ENCODE results near the gene TMEM38A.

TMEM38A gene, protein sequence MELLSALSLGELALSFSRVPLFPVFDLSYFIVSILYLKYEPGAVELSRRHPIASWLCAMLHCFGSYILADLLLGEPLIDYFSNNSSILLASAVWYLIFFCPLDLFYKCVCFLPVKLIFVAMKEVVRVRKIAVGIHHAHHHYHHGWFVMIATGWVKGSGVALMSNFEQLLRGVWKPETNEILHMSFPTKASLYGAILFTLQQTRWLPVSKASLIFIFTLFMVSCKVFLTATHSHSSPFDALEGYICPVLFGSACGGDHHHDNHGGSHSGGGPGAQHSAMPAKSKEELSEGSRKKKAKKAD

DNA sequence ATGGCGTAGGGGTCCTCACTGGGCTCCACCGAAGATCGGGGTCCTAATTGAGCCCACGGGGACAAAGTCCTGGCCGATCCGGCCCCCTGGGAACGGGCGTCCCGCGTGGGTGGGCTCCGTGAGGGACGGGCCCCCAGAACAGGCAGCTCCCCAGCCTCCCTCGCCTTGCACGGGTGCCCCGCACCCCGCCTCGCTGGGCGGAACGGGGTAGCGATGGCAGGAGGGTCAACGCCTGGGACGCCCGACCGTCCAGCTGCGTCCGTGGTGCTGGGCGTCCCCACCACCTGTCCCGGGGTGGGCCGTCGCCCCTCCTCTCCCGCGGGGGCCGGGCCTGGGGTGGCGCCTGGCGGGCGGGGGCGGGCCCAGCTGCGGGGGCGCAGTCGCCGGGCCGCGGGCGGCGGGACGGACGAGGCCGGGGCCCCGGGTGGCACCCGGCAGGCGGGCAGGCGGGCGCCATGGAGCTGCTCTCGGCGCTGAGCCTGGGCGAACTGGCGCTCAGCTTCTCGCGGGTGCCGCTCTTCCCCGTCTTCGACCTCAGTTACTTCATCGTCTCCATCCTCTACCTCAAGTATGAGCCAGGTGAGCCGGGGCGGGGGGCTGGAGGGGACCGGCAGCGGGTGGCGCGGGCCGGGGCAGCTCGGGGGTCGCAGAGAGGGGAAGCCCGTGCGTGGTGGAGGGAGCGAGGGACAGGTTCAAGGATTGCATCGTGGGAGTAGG is at the start of gene TMEM38A:
Gene TMEM38A, plus strand, starts transcription at position 377 of the 717 bp plus-strand sequence. Its CDS starts 79 bp downstream, at position 456.
- DNase-seq = no peak

DNA sequence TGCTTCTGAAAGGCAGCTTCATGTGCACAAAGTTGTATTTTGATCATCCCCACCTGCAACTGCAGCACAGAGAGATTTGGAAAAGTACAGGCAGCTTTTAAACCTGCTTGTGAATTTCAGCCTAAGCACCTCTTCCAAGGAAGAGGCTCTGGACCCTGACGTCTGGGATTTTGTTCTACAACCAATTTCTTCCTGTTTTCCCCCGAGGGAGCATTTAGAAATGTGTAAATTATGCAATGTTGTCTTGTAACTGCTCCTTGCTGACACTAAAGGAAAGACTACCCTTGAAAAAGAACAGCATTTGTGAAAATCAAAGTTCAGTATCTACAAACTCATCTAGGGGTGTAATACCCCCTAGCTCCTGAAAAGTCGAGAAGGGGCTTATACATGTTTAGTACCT is 48.3 kb upstream of the TMEM38A start:
- DNase-seq = no peak

DNA sequence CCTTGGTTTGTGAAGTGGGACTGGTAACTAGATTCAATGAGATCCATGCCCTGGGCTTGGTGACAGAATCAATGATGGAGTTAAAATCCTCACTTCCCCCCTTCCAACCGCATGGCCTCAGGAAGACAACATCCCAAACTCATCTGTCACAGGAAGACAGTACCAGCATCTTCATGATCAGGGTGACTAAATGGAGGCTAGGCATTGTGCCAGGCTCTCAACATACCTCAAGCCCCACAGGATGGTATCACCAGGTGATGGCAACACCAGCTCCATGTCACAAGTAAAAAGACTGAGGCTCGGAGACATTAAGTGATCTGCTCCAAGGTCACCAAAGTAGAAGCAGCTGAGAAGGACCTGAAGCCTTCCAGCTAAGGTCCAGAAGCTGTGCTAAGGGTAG is 47.1 kb upstream of the TMEM38A start:
- DNase-seq = no peak

DNA sequence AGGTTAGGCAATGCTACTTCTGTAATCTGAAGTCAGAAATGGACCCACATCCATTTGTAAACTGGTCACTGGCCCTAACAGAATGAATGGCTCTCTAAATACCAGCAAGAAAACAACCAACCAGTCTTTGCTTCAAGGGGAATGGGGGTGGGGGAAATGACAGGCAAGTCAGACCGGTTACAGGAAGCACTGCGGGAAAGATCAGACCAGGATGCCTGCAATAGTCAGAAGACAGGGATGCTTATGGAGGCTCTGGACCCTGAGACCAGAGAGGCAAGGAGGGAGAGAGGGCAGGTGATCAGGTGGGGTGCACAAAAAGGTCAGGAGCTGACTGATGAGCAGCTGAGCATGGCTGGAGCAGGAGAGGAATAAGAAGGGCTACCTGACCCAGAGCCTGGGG is 46.0 kb upstream of the TMEM38A start:
- DNase-seq = no peak

DNA sequence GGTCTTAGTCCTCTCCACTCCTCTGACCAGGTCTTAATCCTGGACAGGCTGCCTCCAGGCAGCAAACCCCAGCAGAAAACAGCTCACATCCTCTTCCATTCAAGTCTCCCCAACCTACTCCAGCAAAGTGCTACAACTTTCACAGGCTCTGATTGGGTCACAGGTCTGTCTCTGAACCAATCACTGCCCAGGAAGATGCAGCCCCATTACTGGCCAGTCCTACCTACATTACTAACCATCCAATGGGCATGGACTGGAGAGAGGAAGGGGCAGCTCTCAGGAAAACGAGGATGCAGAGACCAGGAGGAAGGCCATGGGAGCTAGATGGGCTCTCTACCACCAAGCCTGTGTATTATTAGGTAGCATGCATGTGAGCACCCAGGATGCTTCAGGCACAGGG is 45.1 kb upstream of the TMEM38A start:
- DNase-seq = no peak

DNA sequence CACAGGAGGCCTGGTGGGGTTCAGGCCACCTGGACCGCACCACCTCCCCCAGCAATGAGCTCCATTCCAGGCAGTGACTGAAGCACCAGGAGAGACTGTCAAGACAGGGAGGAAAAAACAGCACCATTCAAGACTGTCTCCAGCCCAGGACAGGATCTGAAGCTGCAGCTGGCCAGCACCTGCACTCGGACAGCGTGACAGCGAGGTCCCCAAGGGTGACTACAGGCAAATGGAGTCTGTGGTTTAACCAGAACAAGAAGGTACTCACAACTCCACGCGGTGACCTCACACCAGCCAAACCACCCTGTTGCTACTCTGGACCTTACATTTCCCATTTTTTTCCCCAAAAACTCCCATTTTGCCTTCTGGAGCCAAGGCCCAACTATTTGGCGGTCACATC is 42.7 kb upstream of the TMEM38A start:
- no peak for DNase-seq

DNA sequence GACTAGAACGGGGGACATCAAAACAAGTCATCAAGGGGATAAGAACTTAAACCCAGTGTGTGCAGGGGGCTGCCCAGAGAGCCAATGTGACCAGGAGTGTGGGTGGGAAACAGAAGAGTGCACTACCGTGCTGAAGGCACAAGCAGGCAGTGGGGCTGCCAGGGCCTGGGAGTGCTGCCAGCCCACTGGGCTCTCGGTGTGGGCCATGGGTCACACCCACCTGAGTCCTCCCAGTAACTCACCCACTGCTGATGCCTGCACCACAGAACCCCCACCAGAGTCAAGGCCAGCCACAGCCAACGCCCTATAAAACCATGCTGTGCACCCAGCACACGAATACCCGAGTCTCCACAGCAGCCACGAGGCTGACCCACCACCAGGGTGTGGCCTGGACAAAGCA is 41.5 kb upstream of the TMEM38A start:
- no peak for DNase-seq

DNA sequence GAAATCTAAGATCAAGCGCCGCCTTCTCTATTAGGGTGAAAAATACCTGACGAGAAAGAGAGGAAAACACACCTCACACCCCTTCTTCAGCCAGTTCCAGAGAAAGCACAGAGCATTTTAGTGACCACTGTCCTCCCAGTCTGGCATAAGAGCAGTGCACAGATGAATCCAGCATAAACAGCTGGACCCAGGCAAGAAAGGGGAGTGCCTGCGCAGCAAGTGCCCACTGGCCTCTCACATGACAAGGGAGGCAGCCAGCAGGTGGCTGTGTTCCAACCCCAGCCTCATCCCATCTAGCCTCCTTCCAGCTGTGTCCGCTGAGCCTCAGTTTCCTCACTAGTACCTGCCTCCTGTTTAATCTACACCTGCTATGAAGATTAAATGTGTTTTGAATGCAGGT is 40.9 kb upstream of the TMEM38A start:
- DNase-seq = no peak

DNA sequence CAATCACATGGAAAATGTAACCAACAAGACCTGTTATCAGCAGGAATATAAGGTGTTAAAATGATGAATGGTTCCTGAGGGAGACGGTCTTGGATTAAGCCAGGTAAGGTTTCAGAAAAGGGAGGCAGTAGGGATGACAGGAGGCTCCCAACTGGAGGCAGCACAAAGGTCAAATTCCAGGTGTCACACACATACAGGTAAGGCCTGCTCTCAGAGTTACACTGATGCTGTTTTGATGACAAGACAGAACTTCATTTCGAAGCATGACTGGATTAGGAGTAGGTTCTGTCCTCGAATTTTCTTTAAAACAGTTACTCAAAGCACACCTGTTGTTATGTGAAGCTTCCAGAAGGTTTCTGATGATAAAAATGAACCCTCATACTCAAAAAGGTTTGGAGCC is 40.4 kb upstream of the TMEM38A start:
- no peak for DNase-seq

DNA sequence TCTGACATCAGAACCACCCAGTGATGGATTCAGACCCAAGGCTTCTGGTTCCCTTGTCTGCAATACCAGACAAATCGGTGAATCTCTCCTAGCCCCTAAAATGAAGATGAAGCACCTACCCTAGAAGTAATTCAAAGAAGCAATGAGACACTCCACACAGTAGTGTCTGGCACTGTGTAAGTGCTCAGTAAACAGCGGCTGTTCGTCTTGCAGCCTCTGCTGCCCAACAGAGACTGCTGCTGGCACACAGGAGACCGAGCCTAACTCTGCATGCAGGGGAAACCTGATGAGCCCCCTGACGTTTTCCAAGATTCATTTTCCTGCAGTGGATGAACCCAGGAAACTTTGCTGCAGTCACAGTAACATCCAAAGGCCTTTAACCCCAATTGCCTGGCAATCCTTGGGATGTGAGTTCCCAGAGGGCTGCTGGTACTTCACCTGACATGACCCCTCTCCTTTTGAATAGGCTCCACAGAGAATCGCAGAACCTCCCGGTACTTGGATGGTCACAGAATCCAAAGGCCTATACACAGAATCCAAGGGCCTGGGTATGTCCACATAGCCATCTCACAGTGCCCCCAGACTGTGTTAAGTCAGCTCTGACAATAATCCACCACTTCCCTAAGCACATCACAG is 39.7 kb upstream of the TMEM38A start:
- no peak for DNase-seq

DNA sequence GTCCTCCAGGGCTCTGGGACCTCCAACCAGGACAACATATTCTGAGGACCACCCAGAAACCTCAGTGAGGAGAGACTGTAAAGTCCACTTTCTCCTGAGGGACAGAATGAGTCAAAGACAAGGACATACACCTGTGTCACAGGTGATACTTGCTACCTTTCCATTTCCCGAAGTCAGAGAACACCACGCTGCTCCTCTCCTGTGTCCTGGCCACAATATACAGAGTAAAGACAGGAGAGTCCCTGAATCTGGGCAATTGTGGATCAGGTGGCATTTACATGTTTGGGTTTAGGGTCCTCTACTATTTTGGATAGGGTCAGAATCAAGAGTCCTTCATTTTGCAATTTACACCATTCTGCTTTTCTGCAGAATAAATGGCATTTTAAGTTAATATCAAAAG is 37.9 kb upstream of the TMEM38A start:
- no peak for DNase-seq

DNA sequence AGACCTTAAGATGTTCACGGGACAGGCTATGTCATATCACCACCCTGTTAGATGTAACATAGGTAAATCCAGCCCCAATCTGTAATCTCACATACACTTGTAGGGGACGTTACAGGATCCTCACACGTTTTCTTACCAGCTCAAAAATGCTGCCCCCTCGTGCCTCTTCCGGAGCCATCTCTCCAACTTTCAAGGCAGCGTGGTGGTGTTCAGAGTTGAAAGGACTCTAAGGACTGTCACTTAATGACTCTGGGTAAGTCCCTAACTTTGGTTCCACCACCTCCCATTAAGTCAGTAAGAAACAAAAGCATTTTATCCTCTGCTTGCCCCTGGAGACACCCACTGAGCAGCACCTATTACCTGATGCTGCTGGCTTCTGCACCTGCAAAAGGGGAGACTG is 37.4 kb upstream of the TMEM38A start:
- no peak for DNase-seq

DNA sequence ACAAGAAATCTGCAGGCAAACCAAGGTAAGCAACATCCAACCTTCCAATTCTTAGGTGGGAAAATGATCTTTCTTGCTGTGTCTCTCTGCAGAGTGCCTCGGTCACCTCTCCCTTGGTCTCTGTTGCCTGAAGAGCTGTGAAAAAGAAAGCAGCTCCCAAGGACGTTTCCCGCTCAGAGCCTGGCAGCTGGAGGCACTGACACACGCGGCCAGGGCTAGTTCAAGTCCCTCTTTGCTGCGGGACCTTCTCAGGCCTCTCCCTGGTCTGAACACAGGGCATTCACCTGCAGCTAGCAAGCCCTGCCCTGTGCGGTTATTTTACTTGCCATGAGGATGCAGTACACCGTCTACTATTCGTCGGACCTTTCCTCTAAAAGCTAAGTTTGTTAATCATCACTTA is 36.7 kb upstream of the TMEM38A start:
- DNase-seq = no peak

DNA sequence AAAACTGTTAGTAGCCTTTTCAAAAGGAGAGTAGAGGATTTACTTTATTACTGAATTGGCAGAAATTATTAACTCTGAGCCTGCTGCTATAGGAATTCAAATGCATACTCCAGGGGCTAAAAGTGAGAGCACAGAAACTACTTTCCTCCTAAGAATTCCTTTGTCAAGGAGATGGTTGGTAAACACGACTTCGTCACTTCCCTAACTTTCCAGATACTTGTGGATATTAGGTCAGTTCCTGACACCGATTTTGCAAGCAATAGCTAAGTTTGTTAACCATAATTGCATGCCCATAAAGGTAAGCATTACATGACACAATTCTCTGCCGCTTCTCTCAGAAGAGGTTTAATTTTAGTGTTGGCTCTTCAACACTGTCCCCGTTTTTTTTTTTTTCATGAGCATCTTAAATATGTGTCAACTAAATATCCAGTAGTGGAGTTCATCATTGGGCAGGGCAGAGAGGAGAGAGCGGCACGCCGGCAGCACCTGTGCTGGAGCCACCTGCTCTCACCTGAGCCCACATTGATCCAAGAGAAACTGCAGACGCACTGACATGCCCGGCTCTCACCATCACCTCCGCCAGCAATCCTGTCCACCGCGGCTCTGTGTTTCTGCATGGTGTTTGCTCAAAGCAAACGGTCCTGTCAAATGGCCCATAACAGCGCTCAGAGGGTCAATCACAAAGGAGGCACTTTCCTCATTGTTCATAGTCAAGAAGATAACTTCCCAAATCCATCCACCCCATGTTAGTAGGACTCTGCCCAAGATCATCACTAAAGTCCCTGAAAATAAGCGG is 35.6 kb upstream of the TMEM38A start:
- DNase-seq = no peak

DNA sequence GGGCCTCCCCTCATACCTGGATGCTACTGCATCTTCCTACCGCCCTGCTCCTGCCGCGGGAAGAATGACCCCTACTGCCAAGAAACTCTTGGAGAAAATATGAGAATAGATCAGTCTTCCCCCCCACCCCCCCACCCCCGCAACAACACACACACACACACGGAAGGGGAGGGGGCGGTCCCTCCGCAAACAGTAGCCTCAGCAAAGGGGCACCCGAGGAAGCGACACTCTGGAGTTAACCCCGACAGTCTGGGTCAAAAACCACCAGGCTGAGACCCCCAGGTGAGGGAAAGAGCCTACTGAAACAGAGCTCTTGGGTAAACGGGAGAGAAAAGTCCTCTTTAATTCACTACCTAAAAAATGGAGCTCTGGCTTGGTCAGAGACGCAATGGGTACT is 34.1 kb upstream of the TMEM38A start:
- DNase-seq = no peak

DNA sequence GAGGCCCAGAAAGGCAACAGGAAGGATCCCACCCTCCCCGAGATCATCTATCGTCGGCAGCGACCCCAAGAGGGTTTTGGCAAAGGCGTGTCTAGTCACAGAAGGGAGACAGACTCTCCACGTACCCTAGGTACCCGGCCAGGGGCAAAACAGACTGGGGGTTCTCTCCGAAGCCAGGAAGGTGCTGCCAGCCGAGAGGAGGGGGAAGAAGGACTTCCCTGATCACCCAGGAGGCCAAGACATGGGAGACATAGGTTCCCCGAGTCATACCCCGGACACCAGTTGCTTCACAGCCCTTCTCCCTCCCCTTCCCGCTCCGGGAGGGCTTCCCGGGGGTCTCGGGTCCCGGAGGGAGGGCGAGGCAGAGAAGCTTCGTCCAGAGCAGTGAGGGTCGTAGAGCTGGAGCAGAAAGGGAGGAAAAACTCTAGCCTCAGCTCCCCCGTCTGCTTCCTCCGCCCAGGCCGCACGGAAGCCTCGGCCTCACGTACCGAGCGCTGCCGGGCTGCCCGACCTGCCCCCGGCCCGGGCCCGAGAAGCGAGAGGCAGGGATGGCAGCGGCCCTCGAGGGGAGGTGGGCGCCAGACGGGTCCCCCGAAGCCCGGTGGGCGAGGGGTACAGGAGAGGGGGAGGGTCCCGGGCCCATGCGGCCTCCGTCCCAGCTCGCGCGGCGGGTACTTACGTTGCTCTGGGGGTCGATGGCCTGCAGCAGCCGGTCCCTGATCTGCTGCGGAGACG is 33.6 kb upstream of the TMEM38A start:
- DNase-seq = no peak

DNA sequence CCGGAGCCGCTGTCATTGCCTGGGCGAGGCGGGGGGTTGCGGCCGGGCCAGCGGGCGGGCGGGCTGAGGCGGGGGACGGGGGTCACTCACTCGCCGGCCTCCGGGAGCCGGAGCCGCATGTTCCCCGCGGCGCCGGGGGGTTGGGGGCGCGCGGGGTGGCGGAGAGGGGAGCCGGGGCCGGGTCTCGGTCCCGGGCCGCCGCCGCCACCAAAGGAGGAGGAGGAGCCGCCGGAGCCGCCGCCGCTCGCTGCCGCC is 33.1 kb upstream of the TMEM38A start:
- no peak for DNase-seq

DNA sequence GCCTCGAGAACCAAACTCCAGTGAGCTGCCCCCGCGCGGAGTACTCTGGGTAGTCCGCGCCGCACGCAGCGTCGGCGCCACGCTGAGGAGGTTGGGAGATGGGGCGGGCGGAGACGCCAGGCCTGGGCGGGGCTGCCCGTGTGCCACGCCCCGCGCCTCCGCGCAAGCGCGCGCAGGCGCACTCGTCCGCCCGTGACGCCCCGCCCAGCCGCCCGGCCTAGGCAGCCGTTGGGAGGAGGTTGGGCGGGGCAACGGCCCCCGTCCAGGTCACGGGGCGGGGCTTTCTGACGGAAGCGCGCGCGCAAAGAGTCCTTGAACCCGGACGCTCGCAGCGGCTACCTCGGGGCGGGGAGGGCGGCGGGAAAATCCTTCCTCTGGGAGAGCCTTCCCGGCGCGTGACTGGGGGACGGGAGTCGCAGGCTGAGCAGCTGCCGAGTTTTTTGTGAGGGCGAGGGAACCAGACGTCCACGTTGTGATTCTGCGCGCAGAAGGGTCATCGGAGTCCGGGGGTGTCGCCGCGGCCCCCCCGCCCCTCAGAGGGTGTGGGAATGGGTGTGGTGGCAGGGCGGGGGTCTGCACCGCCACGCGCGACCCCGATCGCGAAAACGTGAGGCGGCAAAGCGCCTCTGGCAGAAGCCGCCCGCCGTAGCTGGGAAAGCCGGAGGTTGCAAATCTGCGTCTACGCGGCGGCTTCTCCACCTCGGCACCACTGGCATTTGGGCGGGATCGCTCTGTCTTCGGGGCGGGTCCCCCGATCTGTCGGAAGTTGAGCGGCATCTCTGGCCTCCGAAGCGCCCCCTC is 32.6 kb upstream of the TMEM38A start, which contains the start of gene MED26:
Gene MED26, minus strand, starts transcription at position 22 of the 801 bp plus-strand sequence. CDS start 261 bp downstream, outside the sequence.
- DNase-seq = peak; percentile 84

DNA sequence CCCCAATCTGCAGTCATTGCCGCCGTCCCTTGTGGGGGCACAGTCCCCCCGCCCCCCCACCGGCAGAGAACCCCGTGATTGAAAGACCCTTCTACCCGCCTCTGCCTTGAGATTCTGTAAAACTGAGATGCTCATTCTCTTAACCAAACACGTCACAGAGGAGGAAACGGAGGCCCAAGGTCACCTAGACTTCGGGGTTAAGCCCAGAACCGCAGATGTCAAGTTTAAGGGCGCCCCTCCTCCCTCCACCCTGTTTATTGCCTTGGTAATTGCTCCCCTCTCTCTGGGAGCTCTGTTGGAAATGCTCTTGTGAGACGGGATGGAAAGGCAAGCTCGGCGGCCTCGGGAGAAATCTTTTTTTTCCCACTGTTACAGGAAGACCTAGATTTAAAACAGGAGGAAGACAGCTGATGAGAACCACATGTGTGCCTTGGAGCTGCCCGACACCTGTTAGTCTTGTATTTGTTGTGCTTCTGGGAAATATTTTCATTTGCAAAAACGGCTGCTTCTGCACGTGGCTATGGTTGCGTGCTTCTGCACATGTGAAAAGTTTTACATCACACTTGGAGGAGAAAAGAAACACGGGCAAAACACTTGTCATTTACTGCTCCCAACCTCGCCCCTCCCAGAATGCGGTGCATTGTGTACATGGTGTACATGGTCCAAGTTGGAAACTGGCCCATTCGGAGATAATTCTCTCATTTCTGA is 31.8 kb upstream of the TMEM38A start:
- no peak for DNase-seq

DNA sequence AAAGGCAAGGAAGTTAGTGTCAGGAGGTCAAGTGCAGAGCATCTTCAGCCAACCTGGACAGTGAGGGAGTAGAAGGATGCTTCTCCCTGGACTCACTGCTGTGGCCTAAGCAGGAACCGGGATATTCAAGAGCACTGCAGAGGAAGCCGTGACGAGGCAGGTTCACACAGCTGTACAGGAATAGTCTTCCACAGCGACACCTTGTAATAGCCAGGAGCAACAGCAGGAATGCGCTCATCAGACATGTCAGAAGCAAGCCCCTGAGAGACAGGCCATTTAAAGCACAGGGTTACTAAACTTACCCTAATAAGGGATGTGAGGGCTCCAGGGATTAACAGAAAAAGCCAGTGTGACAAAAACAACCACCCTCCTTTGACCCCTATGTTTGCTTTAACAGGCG is 29.5 kb upstream of the TMEM38A start:
- DNase-seq = no peak

DNA sequence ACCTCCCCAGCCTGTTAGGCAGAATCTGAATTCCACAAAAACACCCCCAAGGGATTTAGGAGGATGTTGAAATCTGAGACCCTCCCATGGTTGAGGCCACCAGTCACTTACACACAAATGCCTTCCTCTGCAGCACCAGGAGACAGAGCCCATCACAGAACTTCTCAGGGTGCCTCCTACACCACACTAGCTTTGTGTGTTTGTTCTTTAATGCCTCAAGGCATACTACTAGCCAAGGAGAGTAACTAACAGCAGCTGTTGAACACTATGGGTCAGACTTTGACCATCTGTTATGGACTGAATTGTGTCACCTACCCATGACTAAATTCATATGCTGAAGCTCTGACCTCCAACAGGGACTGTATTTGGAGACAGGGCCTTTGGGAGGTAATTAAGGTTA is 23.4 kb upstream of the TMEM38A start:
- no peak for DNase-seq
